Heart left ventricle (tissue), 13 donors: ENCODE measurements around the gene C4orf33.

ENCODE experiments used
- CTCF ChIP-seq, 12 donors: fragments of 200-600 bp; sonication (generic) in 4 of 12; IDR thresholded peaks; one replicate each; pipeline versions ENCODE4 v1.5.0 to v1.8.0; 2018 to 2022; ENCODE audit warnings: antibody characterized with exemption in 12 of 12, mild to moderate bottlenecking in 5 of 12
- POLR2A ChIP-seq, 2 donors: fragments of 450-650 bp; IDR thresholded peaks; one replicate each; pipeline ENCODE4 v1.6.1; 2017; ENCODE audit warnings: antibody characterized with exemption in 2 of 2, mild to moderate bottlenecking in 2 of 2, moderate library complexity in 2 of 2
- donor health status: ischemic (EF 13 %, LVEDD 7.1; RV severe dilation, severe dysfunction).
- donor health status: DM: no; HTN: yes; CAD: no.
- donor health status: DM: no; HTN: no; CAD: no.
- donor health status: ischemic (EF 25% LVEDD 6.9; RV normal size, moderate dysfunction).
- donor health status: ischemic (EF 25% LVEDD 5.7; RV mildly dilated, moderate dysfunction).
- donor health status: ischemic (EF 35%, LVEDD 5.7; RV mildly dilated, moderate dysfunction).
- donor health status: nonischemic (EF 11% LVEDD 7.7; RV severe dilation, severe dysfunction).
- donor health status: DM: yes; HTN: yes; CAD: no.
- donor health status: PGD.
- donor health status: ischemic (EF 29% LVEDD 5.4; RV normal size, mild dysfunction).
- donor health status: nonischemic (EF 23%, LVEDD 6.1; RV moderate dilation, normal function).

GRCh38 chr4:129094347-129094746 is 1.6 kb upstream of the C4orf33 start:
- TF ChIP-seq POLR2A (IDR thresholded peaks at IDR 0.05) (no peak), CTCF (IDR thresholded peaks at IDR 0.05) (no peak)
